GM18511 (cell line): Measurements from ENCODE around the gene TRIM24.
A peak's percentile ranks its signal among the peaks of the same experiment; 100 is the strongest.
"Not testable (repeated sequence)": the region's sequence is repeated elsewhere in the genome, so short reads cannot be mapped to it uniquely, and the experiment has no call there.

Source experiments
- ATAC-seq: cut with Tn5 transposase; IDR thresholded peaks from one replicate; pipeline ENCODE4 v1.9.1; 2021; ENCODE audit warnings: mild to moderate bottlenecking, moderate library complexity; ENCODE audit not compliant: unreplicated experiment

Gene TRIM24

DNA sequence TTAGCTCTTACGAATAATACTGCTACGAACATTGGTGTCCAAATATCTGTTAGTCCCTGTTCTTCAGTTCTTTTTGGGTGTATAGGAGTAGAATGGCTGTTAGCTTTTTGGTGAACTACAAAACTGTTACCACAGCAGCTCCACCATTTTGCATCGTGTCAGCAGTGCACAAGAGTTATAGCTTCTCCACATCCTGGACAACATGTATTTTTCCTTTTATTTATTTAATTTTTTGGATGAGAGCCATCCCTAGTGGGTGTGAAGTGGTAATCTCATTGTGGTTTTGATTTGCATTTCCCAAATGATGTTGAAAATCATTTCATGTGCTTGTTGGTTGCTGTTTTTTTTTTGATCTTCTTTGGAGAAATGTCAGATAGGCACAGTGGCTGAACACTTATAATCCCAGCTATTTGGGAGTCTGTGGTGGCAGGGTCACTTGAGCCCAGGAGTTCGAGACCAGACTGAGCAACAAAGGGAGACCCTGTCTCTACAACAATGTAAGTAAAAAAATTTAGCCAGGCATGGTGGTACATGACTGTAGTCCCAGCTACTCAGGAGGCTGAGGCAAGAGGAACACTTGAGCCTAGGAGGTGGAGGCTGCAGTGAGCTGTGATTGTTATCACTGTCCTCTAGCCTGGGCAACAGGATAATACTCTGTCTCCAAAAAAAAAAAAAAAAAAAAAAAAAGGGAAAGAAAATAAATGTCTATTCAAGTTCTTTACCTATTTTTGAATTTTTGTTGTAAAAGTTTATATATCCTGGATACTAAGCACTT lies 31.7 kb downstream of the TRIM24 start:
- no peak for ATAC-seq

GRCh38 chr7:138492423-138492822 lies 32.4 kb downstream of the TRIM24 start:
- ATAC-seq: no peak

DNA sequence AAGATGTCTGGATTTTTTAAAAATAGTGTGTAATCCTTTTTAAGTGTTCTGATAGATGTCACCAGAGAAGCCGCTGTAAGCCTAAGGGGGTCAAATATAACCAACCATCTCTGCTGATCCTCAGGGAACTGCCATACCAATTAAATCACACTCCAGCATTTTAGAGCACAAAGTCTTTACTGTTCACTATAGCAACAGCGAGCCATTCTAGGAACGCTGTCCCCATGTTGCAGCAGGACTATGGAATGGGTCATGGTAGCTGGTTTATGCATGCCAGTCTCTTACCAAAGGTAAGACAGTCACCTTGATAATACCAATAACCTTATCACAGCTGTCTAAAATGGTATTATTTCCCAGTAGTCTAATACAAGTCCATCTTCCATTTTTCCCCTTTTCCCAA lies 33.5 kb downstream of the TRIM24 start:
- ATAC-seq: no peak

GRCh38 chr7:138495485-138495884 lies 35.4 kb downstream of the TRIM24 start:
- ATAC-seq: no peak

DNA sequence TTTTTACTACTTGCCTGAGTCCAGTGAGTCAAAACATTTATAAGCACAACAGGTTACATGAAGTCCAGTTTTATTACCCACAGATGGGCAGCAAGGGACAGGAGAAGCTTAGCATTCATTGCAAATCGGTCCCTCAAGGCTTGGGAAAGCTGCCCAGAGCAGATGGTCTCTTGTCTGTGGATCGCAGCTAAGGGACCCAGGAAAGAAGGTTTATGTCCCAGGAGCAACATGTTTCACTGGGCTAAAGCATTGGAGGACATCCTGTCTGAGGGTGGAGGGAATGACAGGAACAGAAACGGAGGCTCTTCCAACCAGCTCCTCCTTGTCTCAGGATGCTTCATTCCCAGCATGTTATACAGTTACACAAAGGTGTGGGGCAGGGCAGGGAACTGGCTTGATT lies 39.3 kb downstream of the TRIM24 start:
- ATAC-seq: no peak

DNA sequence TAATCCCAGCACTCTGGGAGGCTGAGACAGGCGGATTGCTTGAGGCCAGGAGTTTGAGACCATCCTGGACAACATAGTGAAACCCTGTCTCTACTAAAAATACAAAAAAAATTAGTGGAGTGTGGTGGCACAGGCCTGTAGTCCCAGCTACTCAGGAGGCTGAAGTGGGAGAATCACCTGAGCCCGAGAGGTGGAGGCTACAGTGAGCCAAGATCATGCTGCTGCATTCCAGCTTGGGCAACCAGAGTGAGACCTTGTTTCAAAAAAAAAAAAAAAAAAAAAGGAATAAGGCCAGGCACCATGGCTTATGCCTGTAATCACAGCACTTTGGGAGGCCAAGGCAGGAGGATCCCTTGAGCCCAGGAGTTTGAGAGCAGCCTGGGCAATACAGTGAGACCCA lies 40.2 kb downstream of the TRIM24 start:
- ATAC-seq: not testable (repeated sequence)

DNA sequence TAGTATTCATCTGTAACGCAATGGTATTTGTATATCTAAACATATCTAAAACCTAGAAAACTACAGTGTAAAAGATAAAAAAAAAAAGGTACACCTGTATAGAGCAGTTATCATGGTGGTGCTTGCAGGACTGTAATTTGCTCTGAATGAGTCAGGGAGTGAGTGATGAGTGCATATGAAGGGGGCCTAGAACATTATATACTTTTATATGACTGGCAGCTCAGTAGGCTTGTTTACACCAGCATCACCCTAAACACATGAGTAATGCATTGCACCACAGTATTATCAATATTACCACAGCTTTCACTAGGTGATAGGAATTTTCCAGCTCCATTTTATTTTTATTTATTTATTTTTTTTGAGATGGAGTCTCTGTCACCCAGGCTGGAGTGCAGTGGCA lies 40.8 kb downstream of the TRIM24 start:
- no peak for ATAC-seq

DNA sequence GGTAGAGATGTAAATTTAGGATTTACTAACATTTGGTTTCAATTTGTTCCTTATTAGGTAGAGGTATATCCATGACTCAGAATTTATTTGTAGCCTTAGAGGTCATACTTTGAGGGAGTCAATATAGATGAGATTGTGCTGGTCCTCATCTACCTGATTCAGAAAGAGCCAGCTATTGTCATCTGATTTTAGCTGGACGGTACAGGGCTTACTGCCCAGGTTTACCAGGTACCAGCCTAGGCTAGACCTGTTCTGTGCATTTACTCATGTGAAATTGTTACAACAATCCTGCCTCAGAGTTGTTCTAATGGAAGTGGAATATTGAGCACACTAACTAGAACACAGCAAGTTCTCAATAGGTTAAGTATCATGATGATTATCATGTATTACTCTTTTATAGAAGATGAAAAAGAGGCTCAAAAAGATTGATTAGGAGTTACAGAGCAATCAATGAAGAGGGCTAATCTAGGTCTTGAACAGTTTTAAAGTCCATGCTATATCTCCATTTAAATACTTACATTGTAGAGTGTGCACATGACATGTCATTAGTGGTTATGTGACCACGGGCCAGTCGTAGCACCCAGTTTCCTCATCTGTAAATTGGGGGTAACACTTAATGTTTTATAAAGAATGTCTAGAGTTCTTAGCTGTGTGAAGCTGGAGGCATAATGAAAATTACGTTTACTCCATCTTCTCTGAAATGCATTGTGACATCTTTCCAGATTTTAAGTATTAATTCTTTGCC lies 42.1 kb downstream of the TRIM24 start:
- no peak for ATAC-seq

- ATAC-seq: no peak
Measured at GRCh38 chr7:138505361-138505873, 45.4 kb downstream of the TRIM24 start.

GRCh38 chr7:138506764-138507163 lies 46.7 kb downstream of the TRIM24 start:
- no peak for ATAC-seq

DNA sequence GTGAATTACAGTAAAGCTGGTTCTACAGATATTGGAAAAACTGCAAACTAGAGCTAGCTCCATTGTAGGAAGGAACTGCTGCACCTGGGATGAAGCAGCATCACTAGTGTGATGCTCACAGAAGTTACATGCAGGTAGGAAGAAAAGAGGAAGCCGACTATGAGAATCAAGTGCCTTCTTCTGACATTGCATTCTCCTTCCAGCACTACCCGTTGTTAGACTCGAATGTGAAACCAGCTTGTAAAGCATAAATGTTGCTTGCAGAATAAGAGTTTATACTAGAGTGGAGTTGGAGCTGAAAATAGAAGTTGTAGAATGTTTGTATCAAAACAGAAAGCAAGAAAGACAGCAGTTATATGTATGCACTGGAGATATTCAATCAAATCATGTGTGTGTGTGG lies 49.9 kb downstream of the TRIM24 start:
- no peak for ATAC-seq

DNA sequence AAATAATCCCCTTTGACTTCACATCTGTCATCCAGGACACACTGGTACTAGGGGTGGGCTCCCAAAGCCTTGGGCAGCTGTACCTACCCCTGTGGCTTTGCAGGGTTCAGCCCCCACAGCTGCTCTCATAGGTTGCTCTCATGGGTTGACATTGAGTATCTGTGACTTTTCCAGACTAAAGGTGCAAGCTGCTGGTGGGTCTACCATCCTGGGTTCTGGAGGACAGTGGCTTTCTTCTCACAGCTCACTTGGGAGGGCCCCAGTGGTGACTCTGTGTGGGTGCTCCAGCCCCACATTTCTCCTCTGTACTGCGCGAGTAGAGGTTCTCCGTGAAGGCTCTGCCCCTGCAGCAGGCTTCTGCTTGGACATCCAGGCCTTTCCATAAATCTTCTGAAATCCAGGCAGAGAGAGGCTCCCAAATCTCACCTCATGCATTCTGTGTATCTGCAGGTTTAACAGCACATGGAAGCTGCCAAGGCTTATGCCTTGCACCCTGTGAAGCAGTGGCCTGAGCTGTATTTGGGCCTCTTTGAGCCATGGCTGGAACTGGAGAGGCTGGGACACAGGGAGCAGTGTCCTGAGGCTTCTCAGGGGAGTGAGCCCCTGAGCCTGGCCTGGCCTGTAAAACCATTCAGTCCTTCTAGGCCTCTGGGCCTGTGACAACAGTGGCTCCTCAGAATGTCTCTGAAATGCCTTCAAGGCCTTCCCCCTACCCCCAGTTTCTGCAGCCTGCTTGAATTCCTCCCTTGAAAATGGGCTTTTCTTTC lies 52.2 kb downstream of the TRIM24 start:
- ATAC-seq: no peak

GRCh38 chr7:138512885-138513284 lies 52.8 kb downstream of the TRIM24 start:
- ATAC-seq: no peak

DNA sequence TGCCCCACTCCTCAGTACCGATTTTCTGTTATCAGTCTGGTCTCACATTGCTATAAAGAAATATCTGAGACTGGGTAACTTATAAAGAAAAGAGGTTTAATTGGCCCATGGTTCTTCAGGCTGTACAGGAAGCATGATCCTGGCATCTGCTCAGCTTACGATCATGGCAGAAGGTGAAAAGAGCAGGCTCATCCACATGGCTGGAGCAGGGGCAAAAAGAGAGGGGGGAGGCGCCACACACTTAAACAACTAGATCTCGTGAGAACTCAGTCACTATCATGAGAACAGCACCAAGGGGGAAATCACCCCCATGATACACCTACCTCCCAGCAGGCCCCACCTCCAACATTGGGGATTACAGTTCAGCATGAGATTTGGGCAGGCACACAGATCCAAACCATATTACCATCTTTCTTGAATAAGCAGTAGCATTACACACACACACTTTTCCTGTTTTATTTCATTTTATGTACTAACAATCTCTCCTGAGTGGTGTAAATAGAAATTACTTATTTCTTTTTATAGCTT lies 53.3 kb downstream of the TRIM24 start:
- no peak for ATAC-seq

DNA sequence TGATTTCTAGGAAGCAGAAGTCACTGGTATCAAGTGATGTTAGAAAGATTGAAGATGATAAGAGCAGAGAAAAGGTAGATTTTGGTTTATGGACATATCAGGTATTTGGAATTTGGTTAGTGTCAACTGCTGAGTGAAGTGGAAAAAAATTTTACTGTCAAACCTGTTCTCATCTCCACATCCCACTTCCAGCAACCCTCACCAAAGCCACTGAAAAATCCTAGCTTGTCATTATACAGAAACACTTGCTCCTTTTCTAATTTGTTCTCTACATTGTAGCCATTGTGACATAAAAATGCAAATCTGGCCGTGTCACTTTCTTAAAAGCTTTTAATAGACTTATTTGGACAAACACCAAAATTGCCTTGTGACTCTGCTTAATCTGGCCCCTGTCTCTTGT lies 54.0 kb downstream of the TRIM24 start:
- no peak for ATAC-seq

GRCh38 chr7:138515001-138515528 lies 55.0 kb downstream of the TRIM24 start:
- peak; percentile 81 for ATAC-seq

DNA sequence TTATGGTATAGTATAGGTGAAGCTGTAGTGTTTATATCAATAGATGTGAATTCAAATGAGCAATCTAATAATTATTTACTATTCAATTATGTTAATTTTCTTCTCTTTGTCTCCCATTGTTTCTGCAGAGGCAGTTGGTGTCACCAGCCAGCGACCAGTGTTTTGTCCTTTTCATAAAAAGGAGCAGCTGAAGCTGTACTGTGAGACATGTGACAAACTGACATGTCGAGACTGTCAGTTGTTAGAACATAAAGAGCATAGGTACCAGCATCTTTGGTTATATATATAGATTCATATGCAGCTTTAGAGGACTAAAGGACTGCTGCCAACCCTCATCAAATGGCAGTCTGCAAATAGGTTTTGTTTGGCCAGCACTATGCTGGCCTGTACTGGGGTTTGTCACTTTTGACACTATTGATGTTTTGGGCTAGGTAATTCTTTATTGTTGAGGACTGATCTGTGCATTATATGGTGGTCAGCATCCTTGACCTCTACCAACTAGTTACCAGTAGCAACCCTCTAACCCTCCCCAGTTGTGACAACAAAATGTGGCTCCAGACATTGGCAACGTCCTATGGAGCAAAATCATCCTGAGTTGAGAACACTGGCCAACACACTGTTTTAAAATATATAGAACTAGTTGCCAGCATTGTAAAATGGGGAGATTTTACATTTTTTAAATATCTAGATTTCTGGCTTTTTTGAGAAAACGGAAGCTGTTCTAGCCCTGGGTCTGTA lies 59.2 kb downstream of the TRIM24 start:
- no peak for ATAC-seq

DNA sequence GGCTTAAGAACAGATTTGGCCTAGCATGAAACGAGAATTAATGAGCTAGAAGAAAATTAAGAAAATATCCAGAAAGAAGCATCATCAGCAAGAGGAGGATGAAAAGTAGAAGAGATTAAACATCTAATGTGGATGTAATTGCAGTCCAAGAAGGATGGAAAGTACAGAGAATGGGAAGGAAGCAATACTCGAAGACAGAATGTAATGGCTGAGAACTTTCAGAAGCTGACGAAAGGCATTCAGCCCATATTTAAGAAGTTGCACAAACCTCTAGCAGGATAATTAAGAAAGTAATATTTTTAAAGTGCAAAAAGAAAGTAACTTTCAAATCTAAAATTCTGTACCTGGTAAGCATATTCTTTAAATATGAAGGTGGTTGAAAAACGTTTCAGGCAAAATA lies 60.7 kb downstream of the TRIM24 start:
- no peak for ATAC-seq

GRCh38 chr7:138521837-138522461 lies 61.9 kb downstream of the TRIM24 start:
- no peak for ATAC-seq

DNA sequence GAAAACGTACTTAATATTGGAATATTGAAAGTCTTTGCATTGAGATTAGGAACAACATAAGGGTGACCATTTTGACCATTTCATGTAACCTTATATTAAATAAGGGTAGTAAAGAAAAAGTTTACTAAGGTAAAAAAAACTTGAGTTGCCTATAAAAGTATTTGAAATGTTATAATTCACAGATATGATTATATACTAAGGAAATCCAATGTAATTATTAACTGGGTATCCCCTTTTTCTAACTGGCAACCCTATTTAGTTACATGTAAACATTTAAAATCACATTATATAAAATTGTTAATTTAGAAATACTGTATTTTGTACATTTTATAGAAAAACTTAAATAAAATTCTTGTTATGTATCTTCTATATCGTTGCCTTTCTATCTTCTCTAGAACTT lies 64.2 kb downstream of the TRIM24 start:
- ATAC-seq: no peak
